PFSK-1 (cell line): ENCODE results near the gene KIRREL3.

Experiments
- FOXP2 ChIP-seq: optimal IDR thresholded peaks from 2 replicates; pipeline ENCODE3; 2011; ENCODE audit warnings: borderline replicate concordance, control low read depth, inconsistent platforms; ENCODE audit not compliant: insufficient read depth; ENCODE audit errors: extremely low read length, extremely low read depth
- POLR2AphosphoS5 ChIP-seq: IDR thresholded peaks from 2 replicates; pipeline ENCODE4 v1.6.1; 2012; ENCODE audit warnings: low read depth, mild to moderate bottlenecking, control low read depth, low read length, moderate library complexity
- REST ChIP-seq, 2 experiments: IDR thresholded peaks; 2 replicates each; pipeline versions ENCODE4 v1.6.1 to v1.8.0; 2011 to 2012; ENCODE audit warnings: low read depth in 2 of 2, low read length in 2 of 2, control low read depth in 1 of 2, inconsistent platforms in 1 of 2, mild to moderate bottlenecking in 1 of 2, moderate library complexity in 1 of 2; ENCODE audit not compliant: insufficient read depth in 1 of 2
- SIN3A ChIP-seq: IDR thresholded peaks from 2 replicates; pipeline ENCODE4 v1.6.1; 2012; ENCODE audit warnings: mild to moderate bottlenecking, low read length, moderate library complexity, borderline replicate concordance; ENCODE audit not compliant: insufficient read depth
- TAF1 ChIP-seq: IDR thresholded peaks from 2 replicates; pipeline ENCODE4 v1.6.1; 2012; ENCODE audit warnings: low read length, control low read depth, borderline replicate concordance; ENCODE audit not compliant: insufficient read depth

GRCh38 chr11:126392633-126393013 is 607.9 kb downstream of the KIRREL3 start:
- TF ChIP-seq REST (IDR thresholded peaks at IDR 0.05; ENCODE audit: insufficient read depth in 1 of 2, low read depth in 2 of 2, low read length in 2 of 2), result peak in 1 of 2 experiments; percentile 20; a peak in 1 of 4 replicates
- TF ChIP-seq POLR2AphosphoS5, result no peak
- TF ChIP-seq TAF1, result no peak
- no peak for TF ChIP-seq SIN3A
- TF ChIP-seq FOXP2, result no peak
